HG02588 (cell line): ENCODE measurements around the gene KRTAP3-2.
"Not testable (repeated sequence)": the region's sequence is repeated elsewhere in the genome, so short reads cannot be mapped to it uniquely, and the experiment has no call there.

ENCODE experiments used
- ATAC-seq: cut with Tn5 transposase; IDR thresholded peaks from one replicate; pipeline ENCODE4 v1.9.1; 2021; ENCODE audit warnings: mild to moderate bottlenecking, moderate library complexity; ENCODE audit not compliant: unreplicated experiment

KRTAP3-2 gene

DNA sequence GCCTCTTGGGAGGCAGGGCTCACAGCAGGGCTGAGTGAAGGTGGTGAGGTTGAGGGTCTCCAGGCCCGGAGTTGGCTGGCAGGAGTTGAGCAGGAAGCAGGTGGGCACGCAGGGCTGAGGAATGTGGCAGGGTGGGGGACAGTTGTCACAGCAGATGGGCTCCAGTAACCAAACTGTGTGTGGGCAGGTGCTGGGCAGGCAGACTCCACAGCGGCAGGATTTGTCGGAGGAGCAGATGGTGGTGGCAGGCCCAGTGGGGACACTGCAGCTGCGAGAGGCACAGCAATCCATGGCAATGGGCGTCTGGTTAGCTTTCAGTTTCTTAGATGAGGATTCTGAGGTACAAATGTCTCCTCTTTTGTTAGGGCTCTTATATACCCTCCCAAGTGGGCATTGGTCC, at the start of gene KRTAP3-2:
KRTAP3-2 (minus strand) TSS at position 344 of the 400 bp plus-strand sequence; CDS start at position 291, 53 bp downstream.
- ATAC-seq, result not testable (repeated sequence)

DNA sequence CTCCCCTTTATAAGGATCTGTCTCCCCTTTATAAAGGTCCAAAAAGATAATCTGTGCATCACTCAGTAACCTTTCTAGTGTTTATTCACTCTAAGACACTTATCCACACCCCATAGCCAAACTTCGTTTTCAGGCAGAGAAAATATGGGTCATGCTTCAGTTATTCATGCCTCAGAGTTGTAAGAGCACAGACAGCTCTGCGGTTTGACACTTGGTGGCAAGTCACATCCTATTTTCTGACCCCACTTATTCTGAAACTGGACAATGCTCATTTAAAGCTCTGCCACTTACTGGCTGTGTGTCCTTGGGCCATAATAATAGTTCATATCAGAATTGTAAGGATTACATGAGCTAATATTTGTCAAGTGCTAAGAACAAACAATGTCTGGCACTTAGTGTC, 49.4 kb upstream of the KRTAP3-2 start:
- ATAC-seq, result no peak

DNA sequence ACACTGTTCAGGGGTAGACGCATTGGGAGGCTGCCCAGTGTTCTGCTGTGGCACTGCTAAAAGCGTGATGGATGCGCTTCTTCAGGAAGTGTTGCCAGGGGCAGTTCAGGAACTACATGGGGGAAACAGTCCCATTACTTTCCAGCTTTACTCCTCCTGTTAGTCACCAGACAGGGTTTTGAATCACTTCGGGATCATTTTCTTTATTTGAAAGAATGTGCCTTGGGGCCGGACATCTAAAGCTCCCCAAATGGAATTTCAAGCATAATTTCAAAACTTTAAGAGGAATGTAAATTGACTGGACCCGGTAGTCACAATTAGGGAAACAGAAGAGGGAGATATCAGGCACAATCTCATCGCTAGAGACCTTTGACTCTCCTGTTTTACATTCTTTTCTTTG, 48.7 kb upstream of the KRTAP3-2 start:
- ATAC-seq, result no peak

DNA sequence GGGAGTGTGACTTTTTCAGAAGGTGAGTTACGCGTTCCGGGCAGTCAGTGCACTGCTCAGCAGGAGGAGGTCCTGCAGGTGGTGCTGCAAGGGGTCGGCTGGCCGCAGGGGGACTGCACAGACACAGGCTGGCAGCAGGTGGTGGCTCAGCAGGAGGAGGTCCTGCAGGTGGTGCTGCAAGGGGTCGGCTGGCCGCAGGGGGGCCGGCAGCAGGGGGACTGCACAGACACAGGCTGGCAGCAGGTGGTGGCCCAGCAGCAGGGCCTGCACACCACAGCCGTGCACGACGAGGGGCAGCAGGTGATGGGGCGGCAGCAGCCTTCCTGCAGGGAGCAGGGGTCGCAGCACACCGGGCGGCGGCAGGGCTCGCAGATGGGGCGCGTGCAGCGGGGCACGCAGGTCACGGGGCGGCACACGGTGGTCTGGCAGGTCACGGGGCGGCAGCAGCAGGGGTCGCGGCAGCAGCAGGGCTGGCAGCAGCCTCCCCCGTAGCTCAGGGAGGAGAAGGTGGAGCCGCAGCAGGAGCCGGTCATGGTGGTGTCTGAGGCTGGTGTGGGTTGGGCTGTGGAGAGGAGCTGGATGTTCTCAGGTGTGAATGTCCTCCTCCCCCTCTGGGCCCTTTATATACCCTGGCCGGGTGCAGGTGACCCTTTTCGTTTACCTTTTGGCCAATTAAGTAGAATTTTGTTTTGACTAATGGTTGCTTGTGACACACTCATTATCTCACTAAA, 47.2 kb upstream of the KRTAP3-2 start, which contains the start of gene KRTAP2-1:
KRTAP2-1 (minus strand) TSS at position 582 of the 731 bp plus-strand sequence; CDS start at position 533, 49 bp downstream.
- ATAC-seq, result not testable (repeated sequence)

DNA sequence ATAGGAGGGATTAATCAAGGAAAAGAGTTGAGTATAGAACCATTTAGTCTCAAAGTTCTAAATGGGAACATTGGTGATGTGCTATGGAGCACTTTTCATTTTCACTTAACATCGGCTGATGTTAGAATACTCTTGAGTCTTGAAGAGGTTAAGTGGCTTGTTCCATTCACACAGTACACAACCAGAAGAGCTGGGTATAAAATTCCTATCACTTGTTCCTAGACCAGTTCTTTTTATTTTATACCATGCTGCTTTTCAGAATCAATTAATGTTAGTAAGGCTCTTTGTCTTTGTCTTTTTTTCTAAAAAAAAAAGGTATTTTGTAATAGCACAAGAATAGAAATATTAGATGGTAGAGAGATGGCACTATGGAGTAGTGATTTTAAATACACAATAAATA, 43.2 kb upstream of the KRTAP3-2 start:
- ATAC-seq, result no peak

DNA sequence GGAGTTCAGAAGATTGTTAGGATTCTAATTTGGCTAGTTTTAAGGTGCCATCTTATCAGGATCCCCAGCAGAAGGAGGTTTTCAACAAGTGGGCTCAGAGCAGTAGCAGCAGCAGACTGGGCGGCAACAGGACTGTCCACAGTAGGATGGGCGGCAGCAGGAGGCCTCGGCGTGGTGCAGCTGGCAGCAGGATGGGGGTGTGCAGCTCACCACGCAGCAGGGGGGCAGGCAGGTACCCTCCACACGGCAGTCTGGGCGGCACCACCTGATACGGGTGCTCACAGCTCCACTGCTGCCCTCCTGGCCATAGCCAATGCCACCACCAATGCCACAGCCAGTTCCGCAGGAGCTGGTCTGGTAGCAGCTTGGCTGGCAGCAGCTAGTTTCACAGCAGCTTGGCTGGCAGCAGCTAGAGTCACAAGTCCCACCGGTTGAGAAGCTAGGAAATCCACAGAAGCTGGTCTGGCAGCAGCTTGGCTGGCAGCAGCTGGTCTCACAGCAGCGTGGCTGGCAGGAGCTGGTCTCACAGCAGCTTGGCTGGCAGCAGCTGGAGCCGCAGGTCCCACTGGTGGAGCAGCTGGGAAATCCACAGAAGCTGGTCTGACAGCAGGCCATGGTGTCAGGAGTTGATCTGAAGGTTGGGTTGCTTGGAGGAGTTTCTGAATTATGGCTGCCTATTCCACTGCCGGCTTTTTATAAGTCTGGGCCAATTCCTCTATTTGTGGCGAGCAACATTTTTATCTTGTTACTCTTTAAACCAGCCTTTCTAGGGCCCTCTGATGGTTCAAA, 41.3 kb upstream of the KRTAP3-2 start, which contains the start of gene KRTAP1-1:
KRTAP1-1 (minus strand) TSS at position 668 of the 789 bp plus-strand sequence; CDS start at position 615, 53 bp downstream.
- ATAC-seq, result not testable (repeated sequence)

DNA sequence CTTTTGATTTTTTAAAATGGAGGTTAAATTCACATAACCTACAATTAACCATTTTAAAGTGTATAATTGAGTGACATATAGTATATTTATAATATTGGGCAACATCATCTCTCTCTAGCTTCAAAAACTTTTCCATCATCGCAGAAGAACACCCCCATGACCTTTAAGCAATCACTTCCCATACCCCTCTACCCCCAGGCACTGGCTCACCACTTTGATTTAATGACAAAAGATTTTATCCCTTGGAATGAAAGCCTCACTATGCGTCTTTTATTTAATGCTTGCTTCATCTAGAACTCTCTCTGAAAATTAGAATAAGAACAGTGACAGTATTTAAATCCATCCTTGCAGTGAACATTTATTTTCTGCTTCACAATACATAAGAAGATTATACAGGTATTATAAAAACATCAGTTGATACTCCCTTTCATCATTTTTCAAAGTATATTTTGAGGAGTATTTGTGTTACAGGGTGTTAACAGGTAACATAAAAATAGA, 38.2 kb upstream of the KRTAP3-2 start:
- no peak for ATAC-seq

DNA sequence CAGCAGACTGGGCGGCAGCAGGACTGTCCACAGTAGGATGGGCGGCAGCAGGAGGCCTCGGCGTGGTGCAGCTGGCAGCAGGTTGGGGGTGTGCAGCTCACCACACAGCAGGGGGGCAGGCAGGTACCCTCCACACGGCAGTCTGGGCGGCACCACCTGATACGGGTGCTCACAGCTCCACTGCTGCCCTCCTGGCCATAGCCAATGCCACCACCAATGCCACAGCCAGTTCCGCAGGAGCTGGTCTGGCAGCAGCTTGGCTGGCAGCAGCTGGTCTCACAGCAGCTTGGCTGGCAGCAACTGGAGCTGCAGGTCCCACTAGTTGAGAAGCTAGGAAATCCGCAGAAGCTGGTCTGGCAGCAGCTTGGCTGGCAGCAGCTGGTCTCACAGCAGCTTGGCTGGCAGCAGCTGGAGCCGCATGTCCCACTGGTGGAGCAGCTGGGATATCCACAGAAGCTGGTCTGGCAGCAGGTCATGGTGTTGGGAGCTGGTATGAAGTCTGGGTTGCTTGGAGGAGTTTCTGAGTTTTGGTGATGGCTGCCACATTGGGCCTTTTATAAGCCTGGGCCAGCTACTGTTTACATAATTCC, 34.7 kb upstream of the KRTAP3-2 start, which contains the start of gene KRTAP1-3:
KRTAP1-3 (minus strand) TSS at position 529 of the 590 bp plus-strand sequence; CDS start at position 476, 53 bp downstream.
- ATAC-seq, result not testable (repeated sequence)

DNA sequence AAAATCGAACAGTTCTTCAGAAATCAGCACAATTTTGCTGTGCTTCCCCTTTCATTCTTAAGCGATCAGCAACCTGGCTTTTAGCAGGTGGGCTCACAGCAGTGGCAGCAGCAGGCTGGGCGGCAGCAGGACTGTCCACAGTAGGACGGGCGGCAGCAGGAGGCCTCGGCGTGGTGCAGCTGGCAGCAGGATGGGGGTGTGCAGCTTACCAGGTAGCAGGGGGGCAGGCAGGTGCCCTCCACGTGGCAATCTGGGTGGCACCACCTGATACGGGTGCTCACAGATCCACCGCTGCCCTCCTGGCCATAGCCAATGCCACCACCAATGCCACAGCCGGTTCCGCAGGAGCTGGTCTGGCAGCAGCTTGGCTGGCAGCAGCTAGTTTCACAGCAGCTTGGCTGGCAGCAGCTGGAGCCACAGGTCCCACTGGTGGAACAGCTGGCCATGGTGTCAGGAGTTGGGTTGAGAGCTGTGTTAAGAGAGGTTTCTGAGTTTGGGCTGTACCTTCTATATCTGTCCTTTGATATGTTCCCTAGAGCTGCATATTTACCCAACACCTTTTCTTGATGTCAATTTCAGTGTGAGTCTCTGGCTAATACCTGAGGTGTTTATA, 30.0 kb upstream of the KRTAP3-2 start, which contains the start of gene KRTAP1-4:
KRTAP1-4 (minus strand) TSS at position 563 of the 613 bp plus-strand sequence; CDS start at position 446, 117 bp downstream.
- ATAC-seq, result no peak

DNA sequence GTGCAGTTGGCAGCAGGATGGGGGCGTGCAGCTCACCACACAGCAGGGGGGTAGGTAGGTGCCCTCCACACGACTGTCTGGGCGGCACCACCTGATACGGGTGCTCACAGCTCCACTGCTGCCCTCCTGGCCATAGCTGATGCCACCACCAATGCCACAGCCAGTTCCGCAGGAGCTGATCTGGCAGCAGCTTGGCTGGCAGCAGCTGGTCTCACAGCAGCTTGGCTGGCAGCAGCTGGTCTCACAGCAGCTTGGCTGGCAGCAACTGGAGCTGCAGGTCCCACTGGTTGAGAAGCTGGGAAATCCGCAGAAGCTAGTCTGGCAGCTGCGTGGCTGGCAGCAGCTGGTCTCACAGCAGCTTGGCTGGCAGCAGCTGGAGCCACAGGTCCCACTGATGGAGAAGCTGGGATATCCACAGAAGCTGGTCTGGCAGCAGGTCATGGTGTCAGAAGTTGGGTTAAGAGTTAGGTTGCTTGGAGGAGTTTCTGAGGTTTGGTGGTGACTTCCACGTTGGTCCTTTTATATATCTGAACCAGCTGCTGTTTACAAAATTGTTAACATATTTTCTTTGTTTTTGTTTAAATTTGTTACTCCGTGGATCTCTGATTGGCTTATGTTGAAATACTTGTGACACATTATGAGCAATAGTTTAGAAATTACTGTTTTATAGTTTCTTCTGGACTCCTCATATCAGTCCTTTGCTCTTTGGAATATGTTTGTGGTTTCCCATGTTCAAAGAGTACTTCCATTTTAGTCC, 27.2 kb upstream of the KRTAP3-2 start, which contains the start of gene KRTAP1-5:
KRTAP1-5 (minus strand) TSS at position 494 of the 757 bp plus-strand sequence; CDS start at position 441, 53 bp downstream.
- no peak for ATAC-seq

DNA sequence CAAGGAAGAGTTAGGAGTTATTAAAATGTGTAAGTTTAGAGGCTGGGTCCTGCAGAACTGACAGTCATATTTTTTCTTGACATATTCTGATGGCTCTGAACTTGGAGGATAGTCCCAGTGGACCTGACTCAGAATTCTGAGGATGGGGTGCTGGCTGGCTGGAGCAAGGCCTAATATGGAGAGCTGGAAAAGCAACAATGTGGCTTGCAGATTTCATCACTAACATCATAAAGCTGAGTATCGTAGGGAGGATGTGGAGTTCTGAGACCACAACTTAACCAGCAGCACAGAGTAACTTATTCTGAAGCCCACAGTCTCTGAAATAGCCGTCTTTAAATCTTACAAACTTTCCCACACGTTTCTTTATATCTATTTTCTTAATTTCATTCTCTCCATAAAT, 25.0 kb upstream of the KRTAP3-2 start:
- ATAC-seq, result no peak

DNA sequence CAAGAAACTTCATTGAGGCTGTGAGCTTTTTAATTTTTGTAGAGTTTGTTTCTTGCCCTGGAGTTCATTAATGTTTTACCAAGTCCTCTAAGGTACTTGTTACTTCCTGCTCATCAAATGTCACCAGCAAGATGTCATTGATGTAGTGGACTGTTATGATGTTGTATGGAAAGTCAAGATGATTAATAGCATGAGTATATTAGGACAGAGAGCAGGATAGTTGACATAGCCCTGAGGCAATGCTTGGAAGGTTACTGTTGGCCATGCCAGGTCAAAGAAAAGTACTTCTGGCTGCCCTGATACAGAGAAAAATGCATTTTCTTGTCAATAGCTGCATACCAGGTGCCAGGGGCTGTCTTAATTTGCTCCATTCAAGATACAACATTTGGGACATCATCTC, 20.6 kb upstream of the KRTAP3-2 start:
- no peak for ATAC-seq

DNA sequence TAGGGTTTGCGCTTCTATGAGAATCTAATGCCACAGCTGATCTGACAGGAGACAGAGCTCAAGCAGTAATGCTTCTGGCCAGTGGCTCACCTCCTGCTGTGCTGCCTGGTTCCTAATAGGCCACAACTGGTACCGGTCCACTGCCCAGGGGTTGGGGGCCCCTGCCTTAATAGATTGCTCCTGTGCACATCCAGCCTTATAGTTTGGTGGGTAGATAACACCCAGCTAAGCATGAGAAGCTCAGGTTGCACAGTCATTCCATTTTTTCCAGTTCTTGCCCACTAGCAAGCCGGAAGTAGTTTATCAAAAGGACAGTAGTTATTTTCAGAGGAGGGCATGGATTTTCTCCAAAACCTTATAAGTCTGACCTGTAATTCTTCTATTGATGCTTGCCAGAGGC, 19.7 kb upstream of the KRTAP3-2 start:
- ATAC-seq, result no peak

DNA sequence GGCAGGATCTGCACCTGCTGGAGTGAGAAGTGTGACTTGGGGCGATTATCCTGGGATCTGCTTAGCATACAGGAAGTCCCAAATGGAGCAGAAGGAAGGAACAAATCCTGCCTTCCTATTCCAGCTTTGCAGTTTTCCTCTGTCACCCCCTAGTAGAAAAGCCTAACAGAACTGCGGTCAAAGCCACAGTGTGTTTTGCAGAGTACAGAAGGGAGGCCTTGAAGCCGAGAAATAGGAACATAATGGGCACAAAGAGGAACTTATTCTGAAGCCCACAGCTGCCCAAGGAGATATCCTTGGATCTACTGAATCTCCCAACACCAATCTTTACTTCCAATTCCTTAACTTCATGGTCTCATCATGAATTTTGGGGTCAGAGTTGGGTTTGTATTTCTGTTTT, 18.8 kb upstream of the KRTAP3-2 start:
- no peak for ATAC-seq

DNA sequence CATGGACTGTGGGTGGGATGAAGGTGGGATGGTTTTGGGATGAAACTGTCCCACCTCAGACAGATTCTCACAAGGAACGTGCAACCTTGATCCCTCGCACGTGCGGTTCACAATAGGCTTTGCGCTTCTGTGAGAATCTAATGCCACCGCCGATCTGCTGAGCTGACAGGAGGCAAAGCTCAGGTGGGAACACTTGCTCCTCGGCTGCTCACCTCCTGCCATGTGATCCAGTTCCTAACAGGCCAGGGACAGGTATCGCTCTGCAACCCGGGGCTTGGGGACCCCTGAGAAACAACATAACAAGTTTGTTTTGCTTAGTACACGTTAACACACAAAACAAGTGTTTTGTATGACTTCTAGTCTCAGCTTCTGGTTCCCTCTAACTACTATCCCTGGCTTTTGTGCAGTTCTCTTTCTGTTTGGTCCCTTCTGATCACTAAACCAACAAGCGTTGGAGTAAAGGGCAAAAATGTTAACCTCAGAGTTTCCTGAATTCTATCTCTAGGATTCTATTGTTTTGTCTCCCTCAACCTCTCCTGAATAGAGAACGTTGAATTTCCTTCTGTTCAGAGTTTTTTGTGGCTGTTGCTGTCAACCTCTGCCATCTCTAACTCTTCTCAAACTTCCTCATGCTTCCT, 17.0 kb upstream of the KRTAP3-2 start:
- ATAC-seq, result no peak

DNA sequence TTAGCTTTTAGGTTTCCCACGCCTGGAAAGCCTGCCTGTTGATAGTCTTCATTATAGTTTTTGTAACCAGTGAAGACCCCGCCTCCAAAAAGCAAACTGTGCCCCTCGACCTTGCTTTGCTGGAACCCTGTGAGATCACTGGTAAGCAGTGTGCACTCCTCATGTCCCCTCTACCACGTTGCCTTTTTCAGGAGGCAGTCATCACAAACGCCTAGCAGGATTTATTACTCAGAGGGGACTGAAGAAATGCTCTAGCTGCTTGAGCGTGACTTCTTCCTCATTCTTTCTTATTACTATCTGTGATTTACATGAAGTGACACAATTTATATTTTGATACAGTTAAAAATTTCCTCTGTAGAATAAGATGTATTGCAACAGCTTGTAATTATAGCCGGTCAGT, 15.7 kb upstream of the KRTAP3-2 start:
- ATAC-seq, result no peak

DNA sequence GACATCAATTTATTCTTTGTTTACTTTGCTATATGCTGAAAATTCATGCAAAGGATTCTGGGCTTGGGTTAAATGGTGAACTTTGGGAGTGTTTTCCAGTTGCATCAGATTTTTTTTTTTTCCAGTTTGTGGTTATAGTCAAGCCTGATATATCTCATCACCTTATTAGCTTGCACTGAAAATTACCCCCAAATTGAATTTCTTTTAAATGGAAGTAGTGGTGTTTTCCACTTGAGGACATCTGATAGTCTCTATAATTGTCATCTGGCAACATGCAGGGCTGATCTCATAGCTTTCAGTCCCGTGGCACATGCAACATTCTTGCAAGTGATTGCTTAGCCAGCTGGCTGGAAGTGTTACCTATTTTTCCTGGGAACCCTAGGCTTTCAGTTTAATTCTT, 13.9 kb upstream of the KRTAP3-2 start:
- no peak for ATAC-seq

DNA sequence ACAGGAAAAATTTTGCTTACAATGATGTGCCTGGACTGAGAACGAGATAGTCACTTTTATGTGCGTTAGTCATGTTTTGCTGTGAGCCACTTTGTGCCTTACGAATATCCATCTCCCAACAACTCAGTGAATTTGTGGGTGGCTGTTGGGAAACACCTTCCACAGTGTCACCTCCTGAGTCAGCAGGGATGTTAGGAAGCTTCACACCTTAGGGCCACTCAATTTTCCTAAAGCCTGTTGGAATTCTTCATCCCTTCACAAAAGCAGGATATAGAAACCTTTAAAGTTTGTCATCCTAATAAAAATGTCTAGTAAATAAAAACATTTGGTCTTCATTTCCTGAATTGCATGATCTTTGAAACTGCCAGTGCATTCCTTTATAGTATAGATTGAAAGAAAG, 13.5 kb upstream of the KRTAP3-2 start:
- ATAC-seq, result no peak
